Psoas muscle (tissue), 8 donors: ENCODE results near the gene CDH11. TPM values are rescaled to one million over a fixed set of nuclear protein-coding genes. Genes with fewer than 3 reads are reported as not detected.

Experiments
- ATAC-seq, 4 donors: fragments of 200-7000 bp; cut with Tn5 transposase; one replicate each; pipeline ENCODE4 v1.9.1; 2020; ENCODE audit warnings: moderate library complexity in 3 of 4, mild to moderate bottlenecking in 2 of 4
- DNase-seq, 2 donors: peaks; one replicate each; pipeline ENCODE4 v3.0.0-alpha.2; 2020
- H3K27ac ChIP-seq: fragments of 200-600 bp; one replicate; pipeline ENCODE4 v1.8.0; 2022
- H3K27me3 ChIP-seq, 3 donors: fragments of 200-600 bp in 1 of 3; one replicate each; pipeline versions ENCODE4 v1.6.1 to v1.8.0; 2013 to 2022; ENCODE audit warnings: low read length in 2 of 3, mild to moderate bottlenecking in 2 of 3, moderate library complexity in 1 of 3; ENCODE audit not compliant: insufficient read depth in 3 of 3
- H3K36me3 ChIP-seq, 2 donors: fragments of 200-600 bp in 1 of 2; one replicate each; pipeline versions ENCODE4 v1.6.1 to v1.8.0; 2013 to 2022; ENCODE audit warnings: low read depth in 1 of 2, mild to moderate bottlenecking in 1 of 2, moderate library complexity in 1 of 2; ENCODE audit not compliant: insufficient read depth in 1 of 2
- H3K4me1 ChIP-seq: fragments of 200-600 bp; one replicate; pipeline ENCODE4 v1.8.0; 2022
- H3K4me3 ChIP-seq: fragments of 200-600 bp; one replicate; pipeline ENCODE4 v1.8.0; 2022; ENCODE audit warnings: mild to moderate bottlenecking
- H3K9me3 ChIP-seq: fragments of 200-600 bp; one replicate; pipeline ENCODE4 v1.8.0; 2022
- WGBS, 3 donors: extraction: QIAGEN DNeasy Blood & Tissue Kit; methylation state at CpG; one replicate each; pipeline versions ENCODE4 v1.1.6 to v1.1.7; 2013; 5-methylcytosine and 5-hydroxymethylcytosine counted together
- intact Hi-C, 2 donors: fragments of 100-400 bp; cut with DNase I; formaldehyde crosslinking; loops; one replicate each; pipeline versions ENCODE4 v1.11.0 to v1.14.2; 2022
- polyA plus RNA-seq, 3 donors: library from polyadenylated mRNA; stranded (reverse); fragments of 200-250 nt; gene quantifications; one replicate each; pipeline ENCODE4 v1.2.3, GENCODE V29; 2013
- total RNA-seq, 4 donors: library from RNA; stranded (reverse); fragmentation: NEBNext Ultra II Directional in 2 of 4; extraction: Animal tissue kit (Norgen Biotek cat#: 25700) in 2 of 4; gene quantifications; one replicate each; pipeline versions ENCODE4 v1.2.1 to v1.2.4, GENCODE V29; 2021 to 2023
- TF ChIP-seq, protein P1 (sequence below): fragments of 200-600 bp; IDR thresholded peaks from one replicate; pipeline ENCODE4 v1.8.0; 2022; ENCODE audit warnings: antibody characterized with exemption
- donor health status: healthy with polysubstance abuse.
- donor health status: DM: no; HTN: no; CAD: no; lungs with moderate emphysema.
- donor health status: Bipolar disorder and iron deficiency.
- donor health status: healthy.
- donor health status: DM: yes; HTN: yes; CAD: no.
- donor health status: DM: no; HTN: no; CAD: no.
- donor health status: DM: no; HTN: no; CAD: no.
- donor health status: DM: yes; HTN: yes; CAD: no.

Gene CDH11
- total and polyA plus RNA-seq, 7 donors: 0.33 to 16.8 (median 3.2) TPM

DNA sequence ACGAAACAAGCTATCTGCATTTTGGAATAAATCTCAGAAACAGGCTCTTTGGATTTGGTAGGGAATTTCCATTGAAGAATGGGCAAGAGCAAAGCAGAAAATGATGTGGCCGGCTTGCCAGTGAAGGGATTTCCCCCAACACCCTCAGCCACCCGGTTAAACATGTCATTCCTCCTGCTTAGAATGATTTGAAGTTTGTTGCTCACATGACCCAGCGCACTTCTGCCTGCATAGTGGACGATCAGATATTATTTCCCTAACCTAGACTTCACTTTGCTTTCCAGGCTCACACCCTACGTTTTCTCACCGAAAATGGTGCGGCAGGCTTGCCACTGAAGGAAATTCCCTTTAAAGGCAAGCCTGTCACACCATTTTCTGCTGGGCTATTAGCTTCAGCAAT, 170.7 kb downstream of the CDH11 start:
- H3K27ac ChIP-seq: no peak overlapping the region
- no peak for ATAC-seq
- no peaks in the 10 kb centered on the region for H3K27me3 ChIP-seq
- intact Hi-C loops: no loop called here
- H3K4me3 ChIP-seq: no peak overlapping the region
- no peak for DNase-seq
- no peaks in the 10 kb centered on the region for H3K9me3 ChIP-seq
- 73 to 87% (median 84%) methylated on average over 8 of the region's 8 CpGs for WGBS, 3 donors
- H3K36me3 ChIP-seq: no peaks in the 10 kb centered on the region
- H3K4me1 ChIP-seq: no peaks in the 10 kb centered on the region
- TF ChIP-seq, protein P1, sequence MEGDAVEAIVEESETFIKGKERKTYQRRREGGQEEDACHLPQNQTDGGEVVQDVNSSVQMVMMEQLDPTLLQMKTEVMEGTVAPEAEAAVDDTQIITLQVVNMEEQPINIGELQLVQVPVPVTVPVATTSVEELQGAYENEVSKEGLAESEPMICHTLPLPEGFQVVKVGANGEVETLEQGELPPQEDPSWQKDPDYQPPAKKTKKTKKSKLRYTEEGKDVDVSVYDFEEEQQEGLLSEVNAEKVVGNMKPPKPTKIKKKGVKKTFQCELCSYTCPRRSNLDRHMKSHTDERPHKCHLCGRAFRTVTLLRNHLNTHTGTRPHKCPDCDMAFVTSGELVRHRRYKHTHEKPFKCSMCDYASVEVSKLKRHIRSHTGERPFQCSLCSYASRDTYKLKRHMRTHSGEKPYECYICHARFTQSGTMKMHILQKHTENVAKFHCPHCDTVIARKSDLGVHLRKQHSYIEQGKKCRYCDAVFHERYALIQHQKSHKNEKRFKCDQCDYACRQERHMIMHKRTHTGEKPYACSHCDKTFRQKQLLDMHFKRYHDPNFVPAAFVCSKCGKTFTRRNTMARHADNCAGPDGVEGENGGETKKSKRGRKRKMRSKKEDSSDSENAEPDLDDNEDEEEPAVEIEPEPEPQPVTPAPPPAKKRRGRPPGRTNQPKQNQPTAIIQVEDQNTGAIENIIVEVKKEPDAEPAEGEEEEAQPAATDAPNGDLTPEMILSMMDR: no peak

DNA sequence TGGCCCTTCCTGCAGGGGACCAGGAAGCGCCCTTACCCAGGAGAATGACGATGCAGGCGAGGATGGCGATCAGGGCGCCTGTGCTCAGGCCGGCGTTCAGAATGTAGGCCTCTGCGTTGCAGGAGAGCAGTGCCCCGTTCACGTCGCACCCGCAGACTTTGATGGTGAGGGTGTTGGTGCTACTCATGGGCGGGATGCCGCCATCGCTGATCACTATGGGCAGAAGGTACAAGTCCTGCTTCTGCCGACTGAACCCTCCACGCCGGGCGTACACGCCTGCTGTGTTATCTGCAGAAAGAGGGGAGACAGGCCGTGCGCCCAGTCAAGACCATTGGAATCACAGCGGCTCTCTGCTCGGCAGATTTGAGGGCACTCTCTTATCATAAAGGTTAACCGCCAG, 171.1 kb downstream of the CDH11 start:
- 96 to 97% (median 97%) methylated on average over 25 of the region's 25 CpGs for WGBS, 3 donors
- Histone ChIP-seq H3K36me3 (no peaks in the 10 kb centered on the region), H3K4me3 (no peak overlapping the region), H3K9me3 (no peaks in the 10 kb centered on the region), H3K4me1 (no peaks in the 10 kb centered on the region), H3K27me3 (no peaks in the 10 kb centered on the region), H3K27ac (no peak overlapping the region)
- TF ChIP-seq, protein P1: no peak
- intact Hi-C loops: no loop called here
- ATAC-seq (no peak), DNase-seq (no peak)

DNA sequence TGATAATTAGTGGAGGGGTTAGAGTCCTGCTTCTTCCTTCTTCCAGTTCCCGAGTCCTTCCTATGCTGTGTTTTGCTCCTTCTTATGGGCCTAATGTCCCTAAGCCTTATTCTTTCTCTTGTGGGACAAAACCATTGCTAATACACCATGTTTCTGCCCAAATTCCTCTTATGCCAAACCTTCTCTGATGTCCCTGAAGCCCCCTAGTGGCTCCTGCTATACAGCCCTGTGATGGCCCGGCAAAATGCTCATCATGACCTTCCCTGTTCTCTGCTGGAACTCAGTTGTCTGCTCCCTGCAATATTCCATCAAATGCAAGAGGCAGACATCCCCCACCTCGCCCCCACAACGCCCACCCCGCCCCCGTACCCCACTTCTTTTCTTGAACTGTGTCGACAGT, 171.6 kb downstream of the CDH11 start:
- 91 to 94% (median 92%) methylated on average over 7 of the region's 7 CpGs for WGBS, 3 donors
- Histone ChIP-seq H3K4me3 (no peak overlapping the region), H3K27ac (no peak overlapping the region), H3K4me1 (no peaks in the 10 kb centered on the region), H3K36me3 (no peaks in the 10 kb centered on the region), H3K27me3 (no peaks in the 10 kb centered on the region), H3K9me3 (no peaks in the 10 kb centered on the region)
- TF ChIP-seq, protein P1: no peak
- no peak for ATAC-seq
- DNase-seq: no peak
- intact Hi-C loops: no loop called here

DNA sequence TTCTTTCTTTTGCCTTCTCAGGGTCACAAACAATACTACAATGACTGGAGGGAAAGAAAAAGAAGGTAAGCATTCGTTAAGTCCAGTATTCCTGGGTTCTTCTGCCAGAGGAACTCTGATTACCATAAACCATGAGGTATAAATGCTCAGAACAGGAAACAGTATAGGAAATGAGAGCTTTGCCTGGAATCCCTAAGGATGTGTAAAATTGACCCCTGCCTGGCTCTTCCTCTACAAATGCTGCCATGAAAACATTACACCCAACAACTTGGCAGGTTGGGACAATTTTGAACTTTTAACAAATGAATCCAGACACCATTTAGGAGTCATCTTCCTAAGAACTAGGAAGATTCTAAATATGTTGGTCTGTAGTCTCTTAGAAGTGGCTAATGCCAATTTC, 173.8 kb downstream of the CDH11 start:
- TF ChIP-seq, protein P1: no peak
- Histone ChIP-seq H3K9me3 (no peaks in the 10 kb centered on the region), H3K4me3 (no peak overlapping the region), H3K27ac (no peak overlapping the region), H3K36me3 (no peaks in the 10 kb centered on the region), H3K27me3 (no peaks in the 10 kb centered on the region), H3K4me1 (no peaks in the 10 kb centered on the region)
- WGBS, 3 donors: 53 to 70% (median 54%) methylated on average over 1 of the region's 1 CpG
- intact Hi-C loops: no loop called here
- no peak for DNase-seq
- no peak for ATAC-seq

DNA sequence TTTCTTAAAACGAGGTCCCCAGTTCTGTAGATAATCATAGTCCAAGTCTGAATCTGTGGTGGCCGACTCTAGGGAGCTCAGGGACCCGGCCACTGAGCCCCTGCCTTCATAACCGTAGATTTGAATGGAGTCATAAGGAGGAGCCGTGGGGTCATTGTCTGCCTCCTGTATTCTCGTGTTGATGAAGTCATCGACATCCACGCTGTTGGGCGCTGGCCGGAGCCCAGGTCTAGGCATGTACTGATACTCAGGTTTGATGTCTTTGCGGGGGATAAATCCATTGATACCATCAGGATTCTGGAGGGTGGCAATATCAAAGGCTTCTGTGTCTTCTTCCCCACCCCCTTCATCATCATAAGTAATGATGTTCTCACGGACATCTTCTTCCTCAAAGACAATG, 174.2 kb downstream of the CDH11 start:
- 90 to 91% (median 91%) methylated on average over 12 of the region's 12 CpGs for WGBS, 3 donors
- Histone ChIP-seq H3K27me3 (no peaks in the 10 kb centered on the region), H3K4me1 (no peaks in the 10 kb centered on the region), H3K36me3 (no peaks in the 10 kb centered on the region), H3K9me3 (no peaks in the 10 kb centered on the region), H3K4me3 (no peak overlapping the region), H3K27ac (no peak overlapping the region)
- ATAC-seq (no peak), DNase-seq (no peak)
- TF ChIP-seq, protein P1: no peak
- intact Hi-C loops: no loop called here
